Type B pancreatic cell (in vitro differentiated cells): ENCODE results near the gene KLHL17. TPM values are rescaled to one million over a fixed set of nuclear protein-coding genes. Genes with fewer than 3 reads are reported as not detected.

Source experiments
- DNase-seq: peaks from one replicate; pipeline ENCODE4 v3.0.0; 2021; ENCODE audit warnings: mixed read lengths; ENCODE audit not compliant: unreplicated experiment; ENCODE audit errors: extremely low spot score
- H3K27ac Mint-ChIP-seq: 2 replicates; pipeline ENCODE4 v1.8.0; 2021; ENCODE audit warnings: mild to moderate bottlenecking, mixed read lengths
- H3K27me3 Mint-ChIP-seq: 2 replicates; pipeline ENCODE4 v1.8.0; 2021; ENCODE audit warnings: mixed read lengths
- H3K36me3 Mint-ChIP-seq: 2 replicates; pipeline ENCODE4 v1.8.0; 2021; ENCODE audit warnings: mixed read lengths
- H3K4me1 Mint-ChIP-seq: one replicate; pipeline ENCODE4 v1.8.0; 2021; ENCODE audit warnings: mixed read lengths; ENCODE audit not compliant: unreplicated experiment
- H3K4me3 Mint-ChIP-seq: 2 replicates; pipeline ENCODE4 v1.8.0; 2021; ENCODE audit warnings: mild to moderate bottlenecking, mixed read lengths
- H3K9me3 Mint-ChIP-seq: 2 replicates; pipeline ENCODE4 v1.8.0; 2021; ENCODE audit warnings: mixed read lengths
- CTCF ChIP-seq: fragments of 200-600 bp; sonication (generic); conservative IDR thresholded peaks from 2 replicates; pipeline ENCODE4 v1.5.0; 2021; ENCODE audit warnings: antibody characterized with exemption, mild to moderate bottlenecking
- total RNA-seq: library from RNA; stranded (reverse); gene quantifications from 2 replicates; pipeline ENCODE4 v1.2.1, GENCODE V29; 2021; ENCODE audit warnings: low replicate concordance

The KLHL17 gene
- total RNA-seq, 1 donor from 2014 or later = 42.2 TPM

GRCh38 chr1:971751-972506 is 11.5 kb downstream of the KLHL17 start:
- TF ChIP-seq CTCF = no peak
- DNase-seq = no peak
- Mint-ChIP-seq H3K4me1 (peaks cover 4% of the 10 kb centered on the region), H3K36me3 (no peaks in the 10 kb centered on the region), H3K9me3 (no peaks in the 10 kb centered on the region), H3K27ac (no peak overlapping the region), H3K27me3 (peaks cover 31% of the 10 kb centered on the region), H3K4me3 (no peak overlapping the region)

- no peaks in the 10 kb centered on the region for H3K36me3 Mint-ChIP-seq
- H3K4me1 Mint-ChIP-seq = peaks cover 4% of the 10 kb centered on the region
- no peak for TF ChIP-seq CTCF
- H3K9me3 Mint-ChIP-seq = no peaks in the 10 kb centered on the region
- H3K27me3 Mint-ChIP-seq = peaks cover 24% of the 10 kb centered on the region
- no peak overlapping the region for H3K27ac Mint-ChIP-seq
- DNase-seq = no peak
- H3K4me3 Mint-ChIP-seq = no peak overlapping the region
These were observed 12.5 kb downstream of the KLHL17 start for GRCh38 chr1:972726-973458.

- H3K4me1 Mint-ChIP-seq = peaks cover 4% of the 10 kb centered on the region
- no peak overlapping the region for H3K4me3 Mint-ChIP-seq
- H3K36me3 Mint-ChIP-seq = no peaks in the 10 kb centered on the region
- H3K27me3 Mint-ChIP-seq = peaks cover 17% of the 10 kb centered on the region
- DNase-seq = no peak
- H3K27ac Mint-ChIP-seq = no peak overlapping the region
- H3K9me3 Mint-ChIP-seq = no peaks in the 10 kb centered on the region
- TF ChIP-seq CTCF = no peak
These were observed 13.3 kb downstream of the KLHL17 start for GRCh38 chr1:973459-974292.

- Mint-ChIP-seq H3K9me3 (no peaks in the 10 kb centered on the region), H3K36me3 (no peaks in the 10 kb centered on the region), H3K4me1 (peaks cover 4% of the 10 kb centered on the region), H3K27ac (no peak overlapping the region), H3K4me3 (no peak overlapping the region), H3K27me3 (peaks cover 11% of the 10 kb centered on the region)
- DNase-seq = no peak
- TF ChIP-seq CTCF = no peak
These were observed 13.9 kb downstream of the KLHL17 start for GRCh38 chr1:974293-974640.

- no peak for DNase-seq
- H3K9me3 Mint-ChIP-seq = no peaks in the 10 kb centered on the region
- TF ChIP-seq CTCF = no peak
- no peak overlapping the region for H3K27ac Mint-ChIP-seq
- H3K4me1 Mint-ChIP-seq = peaks cover 4% of the 10 kb centered on the region
- H3K4me3 Mint-ChIP-seq = no peak overlapping the region
- no peaks in the 10 kb centered on the region for H3K36me3 Mint-ChIP-seq
- H3K27me3 Mint-ChIP-seq = peaks cover 5% of the 10 kb centered on the region
These were observed 14.4 kb downstream of the KLHL17 start for GRCh38 chr1:974687-975328.
